ENCODE measurements around the gene CYP21A2.
"Not testable (repeated sequence)": the region's sequence is repeated elsewhere in the genome, so short reads cannot be mapped to it uniquely, and the experiment has no call there.

CYP21A2 gene

GRCh38 chr6:32010856-32011530, 27.2 kb upstream of the CYP21A2 start:
- H3K27ac Mint-ChIP-seq; H3K9me3 Mint-ChIP-seq; H3K36me3 Mint-ChIP-seq; H3K4me3 Mint-ChIP-seq; H3K27me3 Mint-ChIP-seq; ATAC-seq (replicated peaks); H3K4me1 Mint-ChIP-seq; DNase-seq: not testable (repeated sequence)

DNA sequence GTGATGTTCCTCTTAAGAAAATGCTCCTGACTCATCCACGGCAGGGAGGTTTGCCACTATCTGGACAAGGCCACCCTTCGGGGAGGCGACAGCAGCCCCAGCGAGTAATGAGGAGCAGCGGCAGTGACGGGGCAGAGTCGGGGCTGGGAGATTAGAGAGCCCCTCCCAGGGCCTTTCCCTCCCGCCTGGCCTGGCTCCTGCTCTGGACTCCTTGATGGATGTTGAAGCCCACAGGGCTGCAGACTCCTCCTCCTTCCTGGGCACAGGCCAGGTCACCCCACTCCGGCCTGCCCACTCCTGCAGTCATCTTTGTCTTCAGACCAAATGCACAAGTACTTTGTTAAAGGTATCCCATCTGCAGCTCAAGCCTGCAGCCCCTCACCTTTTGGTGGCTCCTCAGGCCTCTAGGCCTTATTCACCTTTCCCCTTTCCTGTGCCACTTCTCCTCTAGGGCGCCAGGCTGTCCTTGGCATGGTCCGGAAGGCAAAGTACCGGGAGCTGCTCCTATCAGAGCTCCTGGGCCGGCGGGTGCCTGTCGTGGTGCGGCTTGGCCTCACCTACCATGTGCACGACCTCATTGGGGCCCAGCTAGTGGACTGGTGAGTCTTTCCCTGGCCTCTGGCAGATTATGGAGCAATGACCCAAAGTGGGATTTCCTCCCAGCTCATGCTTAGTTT, 25.1 kb upstream of the CYP21A2 start:
- not testable (repeated sequence) for H3K4me3 Mint-ChIP-seq; H3K27ac Mint-ChIP-seq; H3K9me3 Mint-ChIP-seq; H3K36me3 Mint-ChIP-seq; DNase-seq; ATAC-seq (replicated peaks); H3K27me3 Mint-ChIP-seq; H3K4me1 Mint-ChIP-seq

- H3K9me3 Mint-ChIP-seq; ATAC-seq (replicated peaks): not testable (repeated sequence)
Observed at GRCh38 chr6:32013738-32014137, 24.5 kb upstream of the CYP21A2 start.

DNA sequence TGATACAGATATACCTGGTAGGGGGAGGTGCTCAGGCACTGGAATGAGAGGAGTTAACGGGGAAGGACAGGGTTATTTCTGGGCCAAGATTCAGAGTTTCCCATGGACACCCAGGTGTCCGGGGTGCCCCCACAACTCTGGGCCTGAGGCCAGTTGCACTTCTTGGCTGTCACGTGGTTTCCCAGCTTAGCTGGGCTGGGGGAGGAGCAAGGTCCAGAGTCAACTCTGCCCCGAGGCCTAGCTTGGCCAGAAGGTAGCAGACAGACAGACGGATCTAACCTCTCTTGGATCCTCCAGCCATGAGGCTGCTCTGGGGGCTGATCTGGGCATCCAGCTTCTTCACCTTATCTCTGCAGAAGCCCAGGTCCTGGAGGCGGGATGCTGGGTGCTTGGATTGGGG, 23.7 kb upstream of the CYP21A2 start, which contains the start of gene C4B:
Gene C4B (plus strand): TSS at position 249 of the 400 bp plus-strand sequence. CDS start 51 bp downstream, at position 300.
- not testable (repeated sequence) for H3K9me3 Mint-ChIP-seq; H3K4me3 Mint-ChIP-seq; DNase-seq; H3K36me3 Mint-ChIP-seq; H3K4me1 Mint-ChIP-seq; ATAC-seq (replicated peaks); H3K27ac Mint-ChIP-seq; H3K27me3 Mint-ChIP-seq

More at GRCh38 chr6:32013738-32014137, 24.5 kb upstream of the CYP21A2 start:
- not testable (repeated sequence) for H3K36me3 Mint-ChIP-seq, DNase-seq, H3K4me3 Mint-ChIP-seq, H3K27ac Mint-ChIP-seq, H3K4me1 Mint-ChIP-seq, H3K27me3 Mint-ChIP-seq

- DNase-seq; H3K36me3 Mint-ChIP-seq; H3K4me1 Mint-ChIP-seq; H3K27me3 Mint-ChIP-seq; H3K27ac Mint-ChIP-seq; ATAC-seq (replicated peaks); H3K9me3 Mint-ChIP-seq; H3K4me3 Mint-ChIP-seq: not testable (repeated sequence)
Observed at GRCh38 chr6:32022100-32022499, 16.1 kb upstream of the CYP21A2 start.

DNA sequence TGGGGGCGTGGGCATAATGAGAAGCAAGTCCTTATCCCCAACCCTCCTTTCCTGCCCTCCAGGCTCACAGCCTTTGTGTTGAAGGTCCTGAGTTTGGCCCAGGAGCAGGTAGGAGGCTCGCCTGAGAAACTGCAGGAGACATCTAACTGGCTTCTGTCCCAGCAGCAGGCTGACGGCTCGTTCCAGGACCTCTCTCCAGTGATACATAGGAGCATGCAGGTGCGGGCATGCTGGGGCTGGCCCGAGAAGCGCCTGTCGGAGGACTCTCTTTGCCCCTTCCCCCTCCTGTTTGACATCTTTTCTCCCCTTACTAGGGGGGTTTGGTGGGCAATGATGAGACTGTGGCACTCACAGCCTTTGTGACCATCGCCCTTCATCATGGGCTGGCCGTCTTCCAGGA, 9.6 kb upstream of the CYP21A2 start:
- not testable (repeated sequence) for H3K4me3 Mint-ChIP-seq; H3K4me1 Mint-ChIP-seq; H3K27ac Mint-ChIP-seq; ATAC-seq (replicated peaks); H3K36me3 Mint-ChIP-seq; H3K9me3 Mint-ChIP-seq; DNase-seq; H3K27me3 Mint-ChIP-seq

DNA sequence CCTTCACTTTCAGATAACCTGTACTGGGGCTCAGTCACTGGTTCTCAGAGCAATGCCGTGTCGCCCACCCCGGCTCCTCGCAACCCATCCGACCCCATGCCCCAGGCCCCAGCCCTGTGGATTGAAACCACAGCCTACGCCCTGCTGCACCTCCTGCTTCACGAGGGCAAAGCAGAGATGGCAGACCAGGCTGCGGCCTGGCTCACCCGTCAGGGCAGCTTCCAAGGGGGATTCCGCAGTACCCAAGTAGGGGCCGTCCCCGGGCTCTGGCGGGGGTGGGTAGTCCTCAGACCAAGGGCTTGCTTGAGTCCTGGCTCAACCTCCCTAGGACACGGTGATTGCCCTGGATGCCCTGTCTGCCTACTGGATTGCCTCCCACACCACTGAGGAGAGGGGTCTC, 8.7 kb upstream of the CYP21A2 start:
- H3K9me3 Mint-ChIP-seq; DNase-seq; H3K27me3 Mint-ChIP-seq; H3K4me1 Mint-ChIP-seq; H3K27ac Mint-ChIP-seq; H3K36me3 Mint-ChIP-seq; H3K4me3 Mint-ChIP-seq; ATAC-seq (replicated peaks): not testable (repeated sequence)

GRCh38 chr6:32035283-32036013, 2.8 kb upstream of the CYP21A2 start:
- DNase-seq; H3K36me3 Mint-ChIP-seq; H3K27me3 Mint-ChIP-seq; H3K27ac Mint-ChIP-seq; H3K9me3 Mint-ChIP-seq; H3K4me3 Mint-ChIP-seq; ATAC-seq (replicated peaks): not testable (repeated sequence)
- peaks cover 5 to 11% of the 10 kb centered on the region in 2 donors for H3K4me1 Mint-ChIP-seq

GRCh38 chr6:32037136-32037535, 1.1 kb upstream of the CYP21A2 start:
- not testable (repeated sequence) for DNase-seq; H3K27me3 Mint-ChIP-seq; H3K9me3 Mint-ChIP-seq; H3K36me3 Mint-ChIP-seq; H3K4me3 Mint-ChIP-seq; ATAC-seq (replicated peaks); H3K27ac Mint-ChIP-seq
- peaks cover 5 to 11% of the 10 kb centered on the region in 2 donors for H3K4me1 Mint-ChIP-seq

DNA sequence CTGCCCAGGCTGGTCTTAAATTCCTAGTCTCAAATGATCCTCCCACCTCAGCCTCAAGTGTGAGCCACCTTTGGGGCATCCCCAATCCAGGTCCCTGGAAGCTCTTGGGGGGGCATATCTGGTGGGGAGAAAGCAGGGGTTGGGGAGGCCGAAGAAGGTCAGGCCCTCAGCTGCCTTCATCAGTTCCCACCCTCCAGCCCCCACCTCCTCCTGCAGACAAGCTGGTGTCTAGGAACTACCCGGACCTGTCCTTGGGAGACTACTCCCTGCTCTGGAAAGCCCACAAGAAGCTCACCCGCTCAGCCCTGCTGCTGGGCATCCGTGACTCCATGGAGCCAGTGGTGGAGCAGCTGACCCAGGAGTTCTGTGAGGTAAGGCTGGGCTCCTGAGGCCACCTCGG, 663 bp downstream of the CYP21A2 start:
- not testable (repeated sequence) for H3K9me3 Mint-ChIP-seq, H3K27ac Mint-ChIP-seq, DNase-seq

GRCh38 chr6:32039321-32040274, 1.4 kb downstream of the CYP21A2 start:
- not testable (repeated sequence) for H3K36me3 Mint-ChIP-seq; H3K27ac Mint-ChIP-seq; H3K4me3 Mint-ChIP-seq; DNase-seq; ATAC-seq (replicated peaks); H3K9me3 Mint-ChIP-seq; H3K27me3 Mint-ChIP-seq
- peaks cover 5 to 11% of the 10 kb centered on the region in 2 donors for H3K4me1 Mint-ChIP-seq

More for the DNA sequence above, 663 bp downstream of the CYP21A2 start:
- not testable (repeated sequence) for H3K27me3 Mint-ChIP-seq; H3K36me3 Mint-ChIP-seq; H3K4me3 Mint-ChIP-seq; ATAC-seq (replicated peaks)
- H3K4me1 Mint-ChIP-seq, result peaks cover 5 to 11% of the 10 kb centered on the region in 2 donors

DNA sequence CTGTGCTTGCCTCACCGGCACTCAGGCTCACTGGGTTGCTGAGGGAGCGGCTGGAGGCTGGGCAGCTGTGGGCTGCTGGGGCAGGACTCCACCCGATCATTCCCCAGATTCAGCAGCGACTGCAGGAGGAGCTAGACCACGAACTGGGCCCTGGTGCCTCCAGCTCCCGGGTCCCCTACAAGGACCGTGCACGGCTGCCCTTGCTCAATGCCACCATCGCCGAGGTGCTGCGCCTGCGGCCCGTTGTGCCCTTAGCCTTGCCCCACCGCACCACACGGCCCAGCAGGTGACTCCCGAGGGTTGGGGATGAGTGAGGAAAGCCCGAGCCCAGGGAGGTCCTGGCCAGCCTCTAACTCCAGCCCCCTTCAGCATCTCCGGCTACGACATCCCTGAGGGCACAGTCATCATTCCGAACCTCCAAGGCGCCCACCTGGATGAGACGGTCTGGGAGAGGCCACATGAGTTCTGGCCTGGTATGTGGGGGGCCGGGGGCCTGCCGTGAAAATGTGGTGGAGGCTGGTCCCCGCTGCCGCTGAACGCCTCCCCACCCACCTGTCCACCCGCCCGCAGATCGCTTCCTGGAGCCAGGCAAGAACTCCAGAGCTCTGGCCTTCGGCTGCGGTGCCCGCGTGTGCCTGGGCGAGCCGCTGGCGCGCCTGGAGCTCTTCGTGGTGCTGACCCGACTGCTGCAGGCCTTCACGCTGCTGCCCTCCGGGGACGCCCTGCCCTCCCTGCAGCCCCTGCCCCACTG, 2.3 kb downstream of the CYP21A2 start:
- peaks cover 5 to 11% of the 10 kb centered on the region in 2 donors for H3K4me1 Mint-ChIP-seq
- ATAC-seq (replicated peaks); H3K9me3 Mint-ChIP-seq; DNase-seq; H3K36me3 Mint-ChIP-seq; H3K4me3 Mint-ChIP-seq; H3K27ac Mint-ChIP-seq; H3K27me3 Mint-ChIP-seq: not testable (repeated sequence)

DNA sequence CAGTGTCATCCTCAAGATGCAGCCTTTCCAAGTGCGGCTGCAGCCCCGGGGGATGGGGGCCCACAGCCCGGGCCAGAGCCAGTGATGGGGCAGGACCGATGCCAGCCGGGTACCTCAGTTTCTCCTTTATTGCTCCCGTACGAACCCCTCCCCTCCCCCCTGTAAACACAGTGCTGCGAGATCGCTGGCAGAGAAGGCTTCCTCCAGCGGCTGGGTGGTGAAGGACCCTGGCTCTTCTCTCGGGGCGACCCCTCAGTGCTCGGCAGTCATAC, 2.8 kb downstream of the CYP21A2 start:
- peaks cover 5 to 11% of the 10 kb centered on the region in 2 donors for H3K4me1 Mint-ChIP-seq
- H3K9me3 Mint-ChIP-seq; H3K27ac Mint-ChIP-seq; DNase-seq; H3K4me3 Mint-ChIP-seq; H3K36me3 Mint-ChIP-seq; ATAC-seq (replicated peaks); H3K27me3 Mint-ChIP-seq: not testable (repeated sequence)

Measured in stimulated activated naive B cell treated with anti-CD40 and anti-IgM and Interleukin-4, amounts not matched to agents 10 μg/mL and 1 μg/mL and 100 μg/mL, for 72 hours (primary cell).